ENCODE data around the gene NRG2.

NRG2 gene

GRCh38 chr5:139966856-139967255 lies 76.2 kb downstream of the NRG2 start:
- no peak for DNase-seq

- DNase-seq = no peak
Measured at GRCh38 chr5:139964994-139965565, 78.0 kb downstream of the NRG2 start.

- no peak for DNase-seq
Measured at GRCh38 chr5:139964266-139964993, 78.7 kb downstream of the NRG2 start.

DNA sequence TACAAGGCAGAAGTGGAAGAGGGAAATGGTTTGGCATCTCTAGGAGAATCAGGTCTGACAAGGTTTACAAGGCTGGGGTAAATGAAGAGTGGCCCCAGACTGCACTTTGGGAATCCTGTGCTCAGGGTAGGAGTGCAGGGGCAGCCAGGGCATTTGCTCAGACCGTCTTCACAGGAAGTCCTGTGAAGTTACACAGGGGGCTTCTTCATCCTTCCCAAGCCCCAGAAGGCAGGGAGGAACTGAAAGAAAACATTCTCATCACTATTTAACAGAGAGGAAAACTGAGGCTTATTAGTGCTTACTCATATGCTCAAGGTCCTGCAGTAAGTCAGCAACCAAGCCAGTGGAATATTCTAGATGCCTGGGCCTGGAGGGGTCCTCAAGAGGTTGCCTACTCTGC lies 80.7 kb downstream of the NRG2 start:
- DNase-seq = no peak

DNA sequence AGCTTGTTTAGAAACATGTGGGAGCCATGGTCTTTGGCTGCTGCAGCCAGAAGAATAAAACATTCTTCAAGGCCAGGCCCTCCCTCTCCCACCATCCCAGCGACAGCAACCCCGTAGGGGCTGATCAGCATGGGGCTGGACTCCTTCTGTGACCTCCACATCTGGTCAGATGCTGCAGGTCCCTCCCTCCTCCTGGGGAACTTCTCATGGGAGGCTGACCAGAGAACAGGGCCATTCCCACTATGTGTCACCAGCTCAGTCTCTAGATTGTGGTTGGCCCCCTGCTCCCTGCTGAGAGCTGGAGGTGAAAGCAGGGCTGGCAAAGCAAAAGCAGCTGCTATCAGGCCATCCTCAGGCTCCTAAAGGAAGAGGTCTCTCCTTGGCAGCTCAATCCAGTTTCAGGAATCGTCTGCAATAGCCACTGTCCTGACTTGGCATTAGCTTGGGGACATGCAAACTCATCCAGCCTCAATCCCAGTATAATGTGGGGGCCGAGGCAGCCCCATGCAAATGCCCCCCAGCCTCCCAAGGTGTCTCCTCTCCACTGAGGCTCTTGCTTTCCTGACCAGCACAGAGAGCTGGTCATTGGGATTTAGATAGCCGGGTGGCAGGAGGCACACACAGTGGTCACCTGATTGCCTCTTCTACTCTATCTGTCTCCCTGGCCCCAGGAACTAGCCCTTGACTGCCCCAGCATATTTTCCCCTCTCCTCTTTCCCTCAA lies 81.5 kb downstream of the NRG2 start:
- no peak for DNase-seq

DNA sequence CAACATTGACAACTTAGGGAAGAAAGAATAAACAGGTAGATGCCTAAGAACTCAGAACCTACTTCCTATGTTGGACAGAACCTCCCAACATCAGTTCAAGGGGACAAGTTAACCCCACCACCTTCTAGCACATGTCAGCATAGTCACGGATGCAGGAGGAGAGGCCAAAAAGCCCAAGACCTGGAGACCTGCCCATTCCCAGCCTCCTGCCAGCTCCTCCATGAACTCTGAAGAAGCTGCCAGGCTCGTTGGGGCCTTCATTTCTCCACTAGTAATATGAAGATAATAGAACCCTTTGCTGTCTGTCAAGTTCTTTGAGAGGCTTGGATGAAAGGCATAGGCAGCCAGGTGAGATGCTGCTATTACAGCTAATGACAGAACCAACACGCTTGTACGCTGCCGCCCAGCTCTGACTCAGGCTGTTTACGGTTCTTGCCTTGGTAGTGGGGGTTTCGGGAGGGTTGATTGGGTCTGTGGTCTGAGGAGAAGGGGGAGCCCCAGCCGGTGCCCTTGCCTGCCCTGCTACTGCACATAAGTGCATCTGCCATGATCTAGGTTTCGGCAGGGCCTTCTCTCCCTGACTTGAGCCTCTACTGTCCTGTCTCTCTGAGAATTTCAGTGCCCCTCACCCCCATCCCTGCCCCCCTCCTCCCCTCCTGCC lies 82.2 kb downstream of the NRG2 start:
- no peak for DNase-seq

DNA sequence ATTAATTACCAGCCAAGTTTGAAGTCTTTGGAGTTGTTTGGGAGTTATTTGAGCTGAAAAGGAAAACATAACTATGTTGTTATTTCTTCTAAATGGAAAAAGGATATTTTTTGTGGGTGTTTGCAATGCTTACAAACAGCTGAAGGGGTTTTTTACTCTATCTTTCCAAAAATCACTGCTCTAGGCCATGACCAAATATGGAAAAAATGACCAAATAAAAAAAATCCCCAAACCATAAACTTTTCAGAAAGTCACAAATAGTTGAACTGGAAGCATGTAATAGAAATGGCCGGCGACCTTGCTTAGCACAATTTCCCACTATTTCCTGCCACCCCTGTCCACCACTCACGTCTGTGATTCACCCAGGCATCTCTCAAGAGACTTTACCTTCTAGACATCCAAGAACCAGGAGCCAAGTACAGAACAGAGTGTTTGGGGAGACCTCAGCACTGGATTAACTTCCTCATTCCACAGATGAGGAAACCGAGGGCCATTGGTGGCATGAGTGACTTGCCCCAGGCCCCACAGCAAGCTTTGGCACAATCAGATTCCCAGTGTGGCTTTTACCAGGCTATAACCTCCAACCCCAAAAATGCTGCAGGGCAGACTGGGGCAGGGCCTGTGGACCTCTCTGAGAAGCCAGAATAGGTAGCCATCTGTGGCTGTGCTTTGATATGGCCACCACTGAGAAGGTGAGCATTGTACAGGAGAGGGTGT lies 84.5 kb downstream of the NRG2 start:
- DNase-seq = no peak

DNA sequence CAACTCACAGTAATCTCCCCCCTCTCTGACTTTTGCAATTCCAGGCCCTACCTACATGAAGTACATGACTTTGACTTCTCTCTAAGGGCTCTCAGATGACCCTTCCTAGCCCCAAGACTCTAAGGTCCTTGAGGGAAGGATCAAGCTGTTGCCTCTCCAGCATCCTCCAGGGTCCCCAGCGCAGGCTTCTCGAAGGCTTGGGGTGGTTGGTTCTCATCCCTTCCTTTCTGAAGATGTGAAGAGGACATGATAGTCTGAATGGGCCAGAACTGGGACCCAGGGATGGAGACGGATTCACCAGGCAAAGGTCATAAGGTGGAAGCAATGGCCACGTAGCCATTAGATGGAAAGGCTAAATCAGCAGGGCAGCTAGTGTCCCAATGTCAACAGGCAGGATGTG lies 86.8 kb downstream of the NRG2 start:
- no peak for DNase-seq

DNA sequence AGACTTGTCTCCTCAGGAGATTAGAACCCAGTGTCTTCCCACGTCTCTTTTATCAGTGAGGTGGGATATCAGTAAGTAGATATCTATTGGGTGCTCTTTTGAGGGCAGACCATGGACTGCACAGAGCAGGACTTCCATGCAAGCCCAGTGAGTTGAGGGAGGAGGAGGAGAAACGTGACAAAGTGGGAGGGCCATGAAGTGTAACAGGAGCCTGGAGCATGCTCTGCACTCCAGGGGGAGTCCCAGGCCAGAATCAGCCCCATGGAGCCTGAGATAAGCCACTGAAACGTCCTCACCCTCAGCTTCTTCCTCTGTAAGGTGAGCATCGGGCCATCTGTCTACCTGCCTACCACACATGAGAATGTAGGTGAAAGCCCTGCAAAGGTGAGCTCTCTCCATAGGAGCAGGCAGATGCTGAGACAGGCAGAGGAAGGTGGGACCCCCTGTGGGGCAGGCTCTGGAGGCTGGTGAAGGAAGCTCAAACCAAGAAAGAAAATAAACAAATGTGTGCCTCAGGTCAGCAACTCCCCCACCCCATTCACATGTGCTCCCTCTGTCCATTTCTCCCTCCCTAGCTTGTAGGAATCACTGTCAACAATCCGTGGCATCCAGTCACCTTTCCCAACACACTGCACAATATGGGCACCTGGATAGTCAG lies 87.4 kb downstream of the NRG2 start:
- no peak for DNase-seq

- no peak for DNase-seq
Measured at GRCh38 chr5:139955053-139955605, 88.0 kb downstream of the NRG2 start.

GRCh38 chr5:139954462-139954861 lies 88.6 kb downstream of the NRG2 start:
- DNase-seq = no peak

DNA sequence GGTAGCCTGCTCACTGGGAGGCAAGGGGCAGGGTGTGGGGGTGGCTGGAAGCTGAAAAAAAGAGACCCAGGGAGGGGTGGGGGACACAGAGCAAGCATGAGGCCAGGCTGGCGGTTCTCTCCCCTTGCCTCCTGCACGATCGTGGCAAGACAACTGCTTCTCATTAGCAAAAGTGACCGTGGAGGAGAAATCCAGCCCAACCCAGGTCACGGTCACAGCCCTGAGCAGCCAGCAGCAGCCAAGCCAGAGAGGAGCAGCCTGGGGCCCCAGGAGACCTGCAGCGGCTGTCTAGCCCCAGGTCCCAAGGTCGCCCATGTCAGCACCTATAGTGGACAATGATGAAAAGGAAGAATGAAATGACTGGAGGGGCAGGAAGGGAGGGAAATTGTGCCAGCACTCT lies 89.1 kb downstream of the NRG2 start:
- no peak for DNase-seq

DNA sequence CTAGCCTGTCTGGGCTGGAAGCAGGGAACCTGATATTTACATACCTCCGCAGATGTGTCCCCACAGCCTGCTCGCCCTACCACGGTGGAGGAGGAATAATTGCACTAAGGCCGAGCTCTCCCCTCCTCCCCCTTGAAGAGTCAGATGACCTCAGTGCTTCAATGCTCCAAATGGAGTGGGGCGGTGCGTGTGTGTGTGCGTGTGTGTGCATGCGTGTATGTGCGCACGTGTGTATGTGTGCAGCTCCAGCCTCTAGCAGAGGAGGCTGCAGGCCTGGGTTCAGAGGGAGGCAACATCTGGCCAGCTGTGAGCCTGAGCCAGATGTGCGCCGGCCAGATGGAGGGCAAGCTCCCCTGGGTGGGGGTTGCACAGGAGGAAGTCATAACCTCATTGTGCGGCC lies 90.5 kb downstream of the NRG2 start:
- no peak for DNase-seq

DNA sequence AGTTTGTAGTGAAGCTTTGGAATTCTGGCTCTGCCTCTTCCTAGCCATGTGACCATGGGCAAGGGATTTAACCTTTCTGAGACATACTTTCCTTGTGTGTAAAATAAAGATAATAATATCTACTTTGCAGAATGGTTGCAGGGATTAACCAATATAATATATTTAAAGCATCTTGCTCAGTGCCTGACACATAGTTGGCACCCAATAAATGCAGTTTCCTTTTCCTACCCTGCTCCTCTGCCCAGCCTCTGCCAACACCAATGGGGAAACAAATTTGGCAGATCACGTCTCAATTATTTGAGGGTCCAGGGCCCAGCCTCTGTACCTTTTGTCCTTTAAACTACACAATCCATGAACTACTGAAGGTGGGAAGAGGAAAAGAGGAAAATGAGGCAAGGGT lies 91.1 kb downstream of the NRG2 start:
- DNase-seq = no peak

- no peak for DNase-seq
Measured at GRCh38 chr5:139951296-139951924, 91.7 kb downstream of the NRG2 start.

- no peak for DNase-seq
Measured at GRCh38 chr5:139950436-139950835, 92.7 kb downstream of the NRG2 start.

- no peak for DNase-seq
Measured at GRCh38 chr5:139949710-139950109, 93.4 kb downstream of the NRG2 start.

DNA sequence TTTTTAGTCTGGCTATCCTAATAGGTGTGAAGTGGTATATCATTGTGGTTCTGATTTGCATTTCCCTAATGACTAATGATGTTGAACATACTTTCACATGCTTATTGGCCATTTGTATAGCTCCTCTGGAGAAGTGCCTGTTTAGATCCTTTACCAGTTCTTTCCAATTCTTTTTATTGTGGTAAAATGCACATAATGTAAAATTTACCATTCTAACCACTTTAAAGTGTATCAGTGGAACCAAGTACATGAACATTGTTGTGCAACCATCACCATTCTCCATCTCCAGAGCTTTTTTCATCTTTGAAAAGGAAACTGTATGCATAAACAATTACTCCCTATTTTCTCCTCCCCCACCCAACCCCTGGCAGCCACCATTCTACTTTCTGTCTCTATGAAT lies 95.4 kb downstream of the NRG2 start:
- no peak for DNase-seq

GRCh38 chr5:139946440-139946839 lies 96.7 kb downstream of the NRG2 start:
- no peak for DNase-seq

GRCh38 chr5:139946006-139946405 lies 97.1 kb downstream of the NRG2 start:
- no peak for DNase-seq

DNA sequence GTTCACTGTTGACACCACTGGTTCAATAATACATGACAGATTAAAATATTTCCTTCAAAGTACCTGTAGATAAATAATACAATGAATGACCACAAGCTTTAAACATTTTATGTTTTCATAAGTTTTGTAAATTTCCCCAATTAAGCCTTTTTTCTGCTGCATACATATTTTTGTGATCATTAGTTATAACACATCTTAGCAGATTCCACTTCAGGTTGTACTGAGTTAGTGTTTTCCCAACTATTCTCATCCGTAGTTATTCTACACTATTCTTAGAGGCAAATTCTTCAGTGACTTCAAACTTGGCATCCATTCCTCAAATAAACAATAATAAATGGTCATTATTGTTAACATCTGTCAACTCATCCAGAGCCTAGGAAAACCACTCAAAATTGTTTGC lies 100.9 kb downstream of the NRG2 start:
- no peak for DNase-seq

DNA sequence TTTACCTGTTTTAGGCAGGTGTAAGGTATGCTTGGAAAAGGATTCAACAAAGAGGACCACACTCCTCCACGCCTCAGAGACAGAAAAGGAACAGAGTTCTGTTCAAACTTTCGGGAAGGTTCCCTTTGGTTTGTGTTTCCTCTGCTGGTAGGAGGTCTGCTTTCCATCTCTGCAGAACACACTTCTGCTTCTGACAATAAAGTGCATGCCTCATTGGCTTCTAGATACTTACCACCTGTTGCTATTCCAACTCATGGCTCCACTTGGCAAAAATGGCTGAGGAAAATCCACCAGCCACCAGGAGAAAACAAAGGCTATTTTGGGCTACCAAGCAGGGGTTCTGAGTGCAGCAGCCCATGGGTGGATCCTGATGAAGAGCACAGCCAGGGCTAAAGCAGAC lies 112.7 kb downstream of the NRG2 start:
- DNase-seq = no peak
